OCI-M2 (cell line): ENCODE data around the gene ANKRD10.

Source experiments
- DNase-seq: peaks from one replicate; lab custom pipeline; 2025; ENCODE audit not compliant: unreplicated experiment; lab: John Stamatoyannopoulos, UW

The ANKRD10 gene

DNA sequence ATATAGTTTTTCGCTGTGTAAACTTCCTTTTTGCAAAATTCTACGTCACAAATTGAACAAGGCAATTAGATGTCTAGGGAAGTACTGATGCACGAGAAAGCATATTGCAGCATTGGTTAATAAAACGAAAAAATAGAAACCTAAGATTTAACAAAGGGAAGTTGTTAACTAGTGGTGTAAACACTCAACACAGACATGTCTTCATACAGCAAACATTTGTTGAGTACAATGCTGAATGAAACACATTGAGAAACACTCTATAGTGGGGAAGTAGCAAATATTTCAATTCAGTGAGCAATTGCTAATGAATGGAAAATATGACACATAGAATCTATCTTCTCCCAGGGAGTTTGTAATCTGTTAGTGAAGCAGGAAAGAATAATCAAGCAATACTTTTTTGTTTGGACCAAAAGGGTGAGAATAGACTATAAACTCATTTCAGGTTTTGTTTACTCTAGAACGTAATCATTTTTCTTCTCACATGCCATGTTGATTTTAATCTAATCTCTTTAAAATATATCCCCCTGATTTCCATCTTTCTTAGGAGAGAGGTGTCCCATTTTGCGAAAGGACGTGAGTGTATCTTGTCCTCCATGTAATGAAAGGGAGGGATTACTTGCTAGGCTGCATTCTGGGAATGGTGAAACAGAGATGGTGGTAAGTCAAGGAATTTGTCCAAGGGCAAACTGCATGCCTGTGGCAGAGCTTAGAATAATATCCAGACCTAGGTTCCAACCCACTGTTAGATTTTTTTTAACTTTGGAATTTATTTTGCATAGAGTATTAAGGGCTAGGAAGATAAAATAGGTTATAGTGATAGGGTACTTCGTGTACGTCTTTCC lies 1.7 kb upstream of the ANKRD10 start:
- DNase-seq: no peak

- DNase-seq: no peak
These were observed 971 bp upstream of the ANKRD10 start for GRCh38 chr13:110915874-110916206.

DNA sequence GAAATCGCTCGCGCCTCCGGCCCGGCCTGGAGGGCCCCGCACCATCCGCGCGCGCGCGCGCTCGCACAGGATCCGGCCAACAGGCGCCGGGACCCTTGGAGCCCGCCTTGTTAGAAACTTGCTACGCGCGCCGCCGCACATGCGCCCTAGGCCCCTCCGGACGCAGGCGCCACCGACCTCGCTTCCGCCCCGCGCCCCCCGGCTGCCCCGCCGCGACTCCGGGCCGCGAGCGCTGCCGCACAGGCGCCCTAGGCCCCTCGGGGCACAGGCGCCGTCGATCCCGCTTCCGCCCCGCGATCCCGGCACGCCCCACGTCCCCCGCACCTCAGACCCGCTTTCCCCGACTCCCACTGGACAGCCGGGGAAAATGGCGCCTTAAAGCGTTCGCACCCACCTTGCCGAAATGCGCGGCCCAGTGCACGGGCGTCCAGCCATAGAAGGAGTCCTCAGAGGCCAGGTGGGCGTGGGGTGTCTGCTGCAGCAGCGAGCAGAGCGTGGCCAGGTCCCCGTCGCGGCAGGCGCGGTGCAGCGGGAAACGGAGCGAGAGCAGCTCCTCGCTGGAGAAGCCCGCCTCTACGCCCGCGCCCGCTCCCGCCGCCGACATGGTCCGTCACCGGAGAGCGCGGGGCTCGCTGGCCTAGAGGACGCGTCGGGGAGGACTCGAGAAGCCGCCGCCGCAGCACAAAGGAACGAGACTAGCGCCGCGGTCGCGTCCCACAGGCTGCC lies 375 bp downstream of the ANKRD10 start:
- no peak for DNase-seq

- DNase-seq: no peak
These were observed 863 bp downstream of the ANKRD10 start for GRCh38 chr13:110914081-110914330.

DNA sequence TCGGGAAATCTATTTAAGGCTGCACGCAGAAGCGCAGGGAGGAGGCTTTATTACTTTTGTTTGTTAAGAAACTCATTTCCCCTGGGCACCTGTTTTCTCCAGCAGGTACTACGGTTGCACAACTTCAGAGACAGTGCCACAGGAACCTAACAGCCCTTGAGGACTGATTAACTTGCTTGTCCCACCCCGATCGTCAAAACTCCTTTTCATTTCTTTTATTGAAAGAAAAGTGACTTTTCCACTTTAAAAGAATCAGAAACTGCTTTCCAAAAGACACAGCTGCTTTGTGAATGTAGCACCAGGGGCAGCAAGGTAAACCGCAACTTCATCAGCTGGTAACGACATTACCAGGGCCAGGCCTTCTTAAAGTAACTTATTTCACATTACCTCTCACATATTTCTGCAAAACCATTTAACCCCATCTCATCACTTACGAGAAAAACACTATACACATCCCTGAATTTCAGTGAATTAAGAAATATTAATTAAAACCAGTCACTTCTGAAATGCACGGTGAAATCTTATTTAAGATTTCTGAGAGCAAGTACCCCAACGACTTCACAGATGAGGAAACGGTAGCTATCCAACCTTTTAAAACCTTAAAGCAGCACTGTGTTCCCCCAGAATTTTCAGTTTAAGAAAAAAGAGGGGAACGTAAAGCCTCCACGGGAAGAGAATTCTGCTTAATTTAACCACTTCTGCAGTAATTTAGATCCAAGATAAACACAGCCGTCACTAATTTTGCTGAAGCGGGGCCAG lies 1.4 kb downstream of the ANKRD10 start:
- DNase-seq: no peak

- no peak for DNase-seq
These were observed 2.2 kb downstream of the ANKRD10 start for GRCh38 chr13:110912651-110913051.

- DNase-seq: no peak
These were observed 3.0 kb downstream of the ANKRD10 start for GRCh38 chr13:110911880-110912279.

DNA sequence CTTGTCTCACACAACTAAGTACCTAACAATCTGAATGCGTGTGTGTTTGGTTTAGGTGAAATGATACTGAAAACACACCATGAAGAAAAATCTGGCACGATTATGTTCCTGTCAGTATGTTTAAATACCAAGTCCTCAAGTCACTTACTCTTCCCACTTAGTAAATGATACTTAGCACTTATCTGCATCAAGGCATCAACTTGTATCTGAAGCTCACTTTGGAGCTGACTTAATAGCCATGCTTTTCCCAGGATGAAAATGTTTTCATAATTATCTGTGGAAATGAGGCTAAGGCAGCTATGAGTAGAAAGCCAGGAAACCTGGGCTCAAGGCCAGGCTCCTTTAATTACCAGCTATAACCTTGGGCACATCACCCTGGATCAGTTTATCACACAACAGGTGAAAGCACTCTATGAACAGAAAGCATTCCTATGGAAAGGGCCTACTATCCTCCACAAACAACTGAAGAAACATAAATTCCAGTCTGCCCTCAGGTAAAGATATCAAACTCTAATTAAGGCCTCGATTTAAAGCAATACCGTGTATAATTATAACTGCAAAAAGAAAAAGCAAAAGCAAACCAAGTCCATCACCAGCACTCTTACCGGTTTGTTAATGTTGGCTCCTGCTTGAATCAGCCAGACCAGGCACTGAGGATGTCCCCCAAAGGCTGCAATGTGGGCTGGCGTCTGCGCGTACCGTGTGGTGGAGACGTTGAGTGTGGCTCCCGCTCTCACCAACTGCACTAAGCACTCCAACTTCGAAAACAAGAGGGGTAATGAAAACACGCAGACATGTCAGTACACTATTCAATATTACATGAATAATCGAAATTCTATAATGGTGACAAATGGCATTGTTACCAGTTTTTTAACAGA lies 4.6 kb downstream of the ANKRD10 start:
- DNase-seq: no peak

DNA sequence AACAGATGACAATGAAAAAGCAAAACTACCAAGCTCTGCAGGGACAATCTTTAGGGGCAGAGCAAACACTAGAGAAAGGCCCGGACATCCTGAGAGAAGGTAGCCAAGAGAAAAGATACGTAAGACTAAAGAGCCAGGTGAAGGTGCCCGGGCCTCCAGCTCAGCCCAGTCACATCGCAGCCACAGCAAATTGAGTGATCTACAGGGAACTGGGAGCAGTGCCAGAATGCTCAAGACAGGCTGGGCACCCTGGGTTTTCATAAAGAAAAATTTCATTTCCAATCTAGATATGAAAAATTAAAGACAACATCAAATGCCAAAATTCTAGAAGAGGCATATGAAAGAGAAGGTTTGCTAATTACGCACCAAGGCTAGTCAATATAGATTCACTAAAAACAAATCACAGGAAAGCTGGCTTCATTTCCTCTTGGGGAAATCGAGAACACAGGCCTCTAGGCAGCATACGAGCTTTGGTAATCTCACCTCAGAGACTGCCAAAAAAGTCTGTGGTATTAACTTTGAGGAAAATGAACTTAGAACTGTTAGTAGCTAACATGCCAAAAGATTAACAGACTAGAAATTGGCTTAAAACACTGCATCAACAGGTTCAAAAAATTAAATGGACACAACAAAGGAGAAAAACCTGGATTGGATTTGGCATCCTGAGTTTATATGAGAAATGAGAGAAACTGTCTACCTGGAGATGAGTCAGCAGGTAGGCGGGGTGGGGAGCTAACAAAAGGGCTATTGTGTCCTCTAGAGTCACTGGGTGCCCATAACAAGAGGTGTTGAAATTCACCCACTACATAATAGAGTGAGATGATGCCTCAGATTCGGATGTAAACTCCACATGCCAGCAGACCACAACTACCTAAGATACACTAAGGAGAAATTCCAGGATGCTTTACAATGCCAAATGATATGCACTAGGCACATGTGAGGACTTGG lies 6.6 kb downstream of the ANKRD10 start:
- no peak for DNase-seq

DNA sequence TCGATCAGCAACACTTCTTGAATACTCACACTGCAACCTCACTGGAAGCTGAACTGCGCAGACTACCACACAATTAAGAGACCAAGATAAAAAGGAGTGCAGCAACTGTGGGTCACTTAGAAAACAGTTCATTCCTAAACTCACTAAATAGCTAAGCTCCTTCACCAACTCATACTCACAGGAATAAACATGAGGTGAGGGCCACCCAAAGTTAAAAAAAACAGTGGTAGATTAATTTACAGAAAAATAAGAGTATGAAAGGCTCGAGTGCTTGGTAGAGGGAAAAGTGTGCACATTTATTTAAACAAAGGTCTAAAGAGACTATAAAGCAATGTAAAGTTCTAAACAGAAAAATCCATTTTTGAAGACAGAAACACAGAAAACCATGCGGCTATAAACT lies 7.6 kb downstream of the ANKRD10 start:
- no peak for DNase-seq

GRCh38 chr13:110904748-110905147 lies 10.1 kb downstream of the ANKRD10 start:
- no peak for DNase-seq

GRCh38 chr13:110902370-110902769 lies 12.5 kb downstream of the ANKRD10 start:
- DNase-seq: no peak

GRCh38 chr13:110897521-110897920 lies 17.3 kb downstream of the ANKRD10 start:
- DNase-seq: no peak

- DNase-seq: no peak
These were observed 17.9 kb downstream of the ANKRD10 start for GRCh38 chr13:110897014-110897413.

DNA sequence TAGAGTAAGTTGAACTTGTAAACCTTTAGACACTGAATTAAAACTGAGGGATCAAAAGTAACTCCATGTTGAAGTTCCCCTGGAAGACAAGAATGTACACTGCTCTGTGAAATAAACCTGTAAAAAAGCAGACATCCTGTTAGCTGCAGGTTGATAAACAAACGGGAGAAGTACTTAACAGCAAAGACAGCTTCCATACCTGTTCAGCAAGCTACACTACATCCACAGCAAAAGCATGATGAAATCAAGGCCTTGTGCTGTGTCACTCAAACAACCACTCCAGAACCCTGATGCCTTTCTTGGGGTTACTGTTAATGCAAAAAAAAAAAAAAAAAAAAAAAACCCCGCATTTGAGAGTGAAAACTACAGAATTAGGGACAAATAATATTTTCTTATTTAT lies 20.8 kb downstream of the ANKRD10 start:
- no peak for DNase-seq

GRCh38 chr13:110893571-110893970 lies 21.3 kb downstream of the ANKRD10 start:
- DNase-seq: no peak

DNA sequence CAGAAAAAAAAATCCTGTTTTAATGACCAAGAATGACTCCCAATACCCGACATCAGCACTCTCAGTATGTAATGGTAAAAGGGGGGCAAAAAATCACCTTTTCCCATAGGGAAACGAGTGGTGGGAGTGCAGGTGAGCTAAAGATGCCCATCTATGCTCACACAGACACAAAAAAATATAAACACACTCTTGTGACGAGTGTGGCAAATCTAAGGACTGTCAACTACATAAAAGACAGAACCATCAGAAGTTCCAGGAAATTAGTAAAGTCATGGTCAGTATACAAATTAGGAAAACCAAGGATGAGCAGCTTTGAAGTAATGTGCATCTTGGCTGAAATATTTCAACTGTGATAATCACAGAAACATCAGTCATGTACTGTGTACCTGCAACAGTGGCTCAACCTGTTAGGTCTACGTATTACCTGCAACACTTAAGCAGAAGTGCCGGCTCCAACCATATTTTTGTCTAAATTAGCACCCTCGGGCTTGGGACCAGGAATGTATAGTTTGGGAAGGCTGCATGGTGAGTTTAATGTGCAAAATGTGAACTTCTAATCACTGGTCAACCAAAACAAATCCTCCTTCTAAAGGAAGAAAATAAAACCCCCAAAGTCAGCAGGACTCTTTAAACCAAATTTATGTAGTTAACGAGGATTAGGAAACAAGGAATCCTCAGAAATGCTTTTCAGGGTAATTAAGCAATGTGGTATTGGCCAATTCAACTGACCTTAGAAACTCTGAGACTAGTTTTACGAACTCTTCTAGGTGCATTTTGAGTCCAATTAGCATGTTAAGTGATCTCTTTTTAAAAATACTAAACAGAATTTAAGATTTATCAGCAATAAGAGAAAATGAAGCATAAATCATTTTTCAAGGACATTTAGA lies 24.3 kb downstream of the ANKRD10 start:
- DNase-seq: no peak

DNA sequence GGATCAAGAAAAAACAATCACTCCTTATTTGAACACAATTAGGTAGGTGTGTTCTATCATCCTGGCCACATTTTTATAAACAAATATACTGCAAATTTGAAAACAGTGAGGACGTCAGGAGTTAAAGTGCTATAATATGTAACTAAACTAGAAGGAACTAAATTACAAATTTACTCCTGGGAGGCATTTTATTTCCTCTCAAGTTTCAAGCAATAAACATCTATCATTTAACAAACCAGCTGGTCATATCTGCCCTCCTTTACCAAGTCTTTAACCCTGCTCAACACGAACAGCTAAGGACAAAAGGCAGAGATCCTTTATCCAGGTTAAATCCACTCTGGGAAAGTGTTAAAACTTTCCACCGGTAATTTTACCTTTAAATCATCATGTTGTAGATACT lies 26.5 kb downstream of the ANKRD10 start:
- no peak for DNase-seq
